Vagina (tissue), 2 donors: ENCODE results near the gene KCNQ2.

Experiments
- POLR2AphosphoS5 ChIP-seq, 2 donors: sonication (generic); formaldehyde crosslinking; IDR thresholded peaks; one replicate each; pipeline ENCODE4 v1.9.0; 2017; ENCODE audit warnings: antibody characterized with exemption in 2 of 2, mild to moderate bottlenecking in 2 of 2, low read depth in 1 of 2; ENCODE audit not compliant: insufficient read depth in 1 of 2
- TF ChIP-seq, protein P1 (sequence below), 3 experiments: fragments of 450-650 bp in 2 of 3; fragments of 200-600 bp in 1 of 3; sonication (generic) in 1 of 3; IDR thresholded peaks; one replicate each; pipeline ENCODE4 v1.5.1; 2017 to 2019; ENCODE audit warnings: antibody characterized with exemption in 3 of 3, mild to moderate bottlenecking in 2 of 3, moderate library complexity in 2 of 3

DNA sequence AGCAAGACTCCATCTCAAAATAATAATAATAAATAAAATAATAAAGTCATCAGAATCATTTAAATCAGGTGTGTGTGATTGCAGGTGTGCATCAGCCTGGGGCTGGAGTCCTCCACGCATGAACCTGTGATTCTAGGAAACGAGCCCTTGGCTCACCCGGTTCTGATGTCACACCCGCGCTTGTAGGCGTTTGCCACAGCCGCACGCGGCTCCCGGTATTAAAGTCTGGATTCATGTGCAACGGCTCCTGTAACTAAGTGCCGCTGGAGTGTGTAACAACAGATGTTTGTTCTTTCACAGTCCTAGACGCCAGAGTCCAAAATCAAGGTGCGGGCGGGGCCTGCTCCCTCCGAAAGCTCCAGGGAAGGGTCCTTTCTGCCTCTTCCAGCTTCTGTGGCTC is 45.2 kb downstream of the KCNQ2 start:
- no peak for TF ChIP-seq POLR2AphosphoS5 (IDR thresholded peaks at IDR 0.05; ENCODE audit: insufficient read depth in 1 of 2, low read depth in 1 of 2)
- TF ChIP-seq, protein P1, sequence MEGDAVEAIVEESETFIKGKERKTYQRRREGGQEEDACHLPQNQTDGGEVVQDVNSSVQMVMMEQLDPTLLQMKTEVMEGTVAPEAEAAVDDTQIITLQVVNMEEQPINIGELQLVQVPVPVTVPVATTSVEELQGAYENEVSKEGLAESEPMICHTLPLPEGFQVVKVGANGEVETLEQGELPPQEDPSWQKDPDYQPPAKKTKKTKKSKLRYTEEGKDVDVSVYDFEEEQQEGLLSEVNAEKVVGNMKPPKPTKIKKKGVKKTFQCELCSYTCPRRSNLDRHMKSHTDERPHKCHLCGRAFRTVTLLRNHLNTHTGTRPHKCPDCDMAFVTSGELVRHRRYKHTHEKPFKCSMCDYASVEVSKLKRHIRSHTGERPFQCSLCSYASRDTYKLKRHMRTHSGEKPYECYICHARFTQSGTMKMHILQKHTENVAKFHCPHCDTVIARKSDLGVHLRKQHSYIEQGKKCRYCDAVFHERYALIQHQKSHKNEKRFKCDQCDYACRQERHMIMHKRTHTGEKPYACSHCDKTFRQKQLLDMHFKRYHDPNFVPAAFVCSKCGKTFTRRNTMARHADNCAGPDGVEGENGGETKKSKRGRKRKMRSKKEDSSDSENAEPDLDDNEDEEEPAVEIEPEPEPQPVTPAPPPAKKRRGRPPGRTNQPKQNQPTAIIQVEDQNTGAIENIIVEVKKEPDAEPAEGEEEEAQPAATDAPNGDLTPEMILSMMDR (IDR thresholded peaks at IDR 0.05) = no peak
